Measurements from ENCODE around the gene COPZ2.
"Not testable (repeated sequence)": the region's sequence is repeated elsewhere in the genome, so short reads cannot be mapped to it uniquely, and the experiment has no call there.

Gene COPZ2

DNA sequence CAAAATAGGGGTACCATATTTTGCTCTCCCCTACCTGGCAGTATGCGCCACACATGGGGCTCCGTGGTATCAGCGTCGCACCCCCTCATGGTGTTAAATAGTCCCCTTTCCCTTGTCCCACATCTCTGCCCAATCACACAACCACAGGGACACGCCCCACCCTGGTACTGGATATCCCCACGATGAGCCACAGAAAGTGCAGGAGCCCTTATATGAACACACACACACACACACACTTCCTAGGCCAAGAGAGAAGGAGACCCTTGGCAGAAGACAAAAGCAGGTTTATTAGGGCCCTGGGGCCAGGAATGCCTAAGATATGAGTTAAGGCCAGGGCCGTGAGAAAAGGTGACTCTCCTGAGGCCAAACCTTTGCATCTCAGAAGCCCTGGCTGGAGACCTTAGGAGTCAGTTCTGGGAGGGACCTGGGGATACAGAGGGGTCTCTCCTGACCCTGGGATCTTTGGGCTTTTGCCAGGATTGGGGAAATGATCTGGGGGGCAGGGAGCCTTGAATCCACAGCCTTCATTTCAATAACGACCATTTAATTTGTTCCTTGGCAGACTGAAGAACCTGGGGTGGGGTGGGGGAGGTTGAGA is 11.6 kb downstream of the COPZ2 start:
- Mint-ChIP-seq H3K27ac (no peak overlapping the region), H3K4me1 (peaks cover 45% of the 10 kb centered on the region), H3K27me3 (peaks cover 78% of the 10 kb centered on the region), H3K9me3 (no peaks in the 10 kb centered on the region), H3K4me3 (peak overlapping the region; percentile 87 to 90)
- DNase-seq, result peak; percentile 16 to 23
- ATAC-seq, result no peak

DNA sequence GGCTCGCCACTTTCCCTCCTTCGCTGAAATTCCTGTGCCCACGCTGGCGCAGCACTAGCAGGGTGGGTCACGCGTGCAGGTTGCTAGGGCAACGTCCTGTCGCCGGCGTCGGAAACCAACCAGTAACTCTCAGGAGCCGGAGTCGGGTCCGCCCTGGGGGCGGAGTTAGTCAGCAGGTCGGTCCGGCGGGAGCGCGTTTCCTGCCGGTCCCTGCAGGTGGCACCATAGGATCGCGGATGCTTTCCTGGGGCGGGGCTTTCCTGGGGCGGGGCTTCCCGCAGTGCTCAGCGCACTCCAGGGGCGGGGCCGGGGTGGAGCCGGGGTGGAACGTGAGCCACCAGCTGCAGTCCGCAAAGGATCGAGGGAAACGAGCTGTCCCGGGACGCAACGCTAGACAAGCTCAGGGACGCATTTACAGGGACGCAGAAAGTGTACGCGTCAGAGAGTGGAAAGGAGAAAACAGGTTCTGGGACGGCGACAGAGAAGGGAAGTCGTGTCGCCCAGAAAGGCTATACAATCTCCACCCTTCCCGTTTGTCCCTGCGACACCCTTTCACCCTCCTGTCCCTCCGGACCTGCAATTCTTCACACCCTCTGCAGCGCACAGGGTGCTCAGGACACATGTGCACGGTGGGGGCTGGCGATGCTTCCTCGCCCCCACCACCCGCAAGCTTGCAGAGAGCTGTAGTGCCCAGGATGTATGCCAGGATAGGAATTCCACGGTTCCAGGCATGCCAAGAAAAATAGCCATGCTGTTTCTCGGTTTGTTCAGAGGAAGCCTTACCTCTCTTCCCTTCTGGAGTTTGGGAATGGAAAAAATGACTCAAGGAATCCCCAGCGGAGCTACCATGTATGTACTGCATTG is 12.3 kb downstream of the COPZ2 start:
- peak; percentile 96 for DNase-seq
- Mint-ChIP-seq H3K4me1 (peaks cover 45% of the 10 kb centered on the region), H3K4me3 (peak overlapping the region; percentile 87 to 90), H3K27me3 (peaks cover 74% of the 10 kb centered on the region), H3K27ac (peak overlapping the region in 1 of 2 donors; percentile 76), H3K9me3 (no peaks in the 10 kb centered on the region)
- peak; percentile 91 for ATAC-seq

DNA sequence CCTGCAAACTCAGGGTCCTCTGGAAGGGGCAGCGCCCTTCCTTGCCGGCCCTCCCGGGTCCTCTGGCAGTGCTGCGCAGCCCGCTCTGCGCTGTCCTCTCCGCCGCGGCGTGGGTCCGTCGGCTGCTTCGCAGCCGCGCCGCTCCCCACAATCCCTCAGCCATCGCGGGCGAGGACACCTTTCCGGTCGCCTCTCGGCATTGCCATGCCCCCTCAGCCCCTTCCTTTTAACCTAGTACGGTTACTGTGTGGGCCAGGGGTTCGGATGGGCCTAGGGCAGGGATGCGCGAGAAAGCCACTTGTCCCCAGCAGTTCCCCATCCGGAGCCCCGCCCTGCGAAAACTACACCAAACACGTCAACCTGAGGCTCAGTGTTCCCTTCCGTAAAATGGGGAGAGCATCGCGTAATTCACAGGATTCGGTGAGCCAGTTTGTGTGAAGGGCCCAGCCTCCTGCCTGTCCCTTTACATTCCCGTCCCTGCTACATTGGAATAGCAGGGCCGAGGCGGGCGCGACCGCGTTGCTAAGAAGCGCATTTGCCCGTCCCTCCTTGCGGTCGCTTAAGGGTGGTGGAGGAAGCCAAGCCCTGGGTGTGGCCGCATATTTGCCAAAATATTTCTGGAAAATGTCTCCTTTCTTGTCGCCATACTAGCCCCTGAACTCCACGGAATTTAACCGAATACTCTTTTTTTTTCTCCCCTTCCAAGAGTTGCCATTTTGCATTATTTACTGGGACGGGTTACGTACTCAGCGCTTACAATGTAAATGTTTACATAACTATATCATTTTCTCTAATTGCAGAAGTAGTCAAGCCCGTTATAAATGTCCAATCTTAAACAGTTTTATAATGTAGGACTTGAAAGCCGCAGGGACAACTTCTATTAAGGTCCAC is 13.2 kb downstream of the COPZ2 start:
- ATAC-seq (peak; percentile 11), DNase-seq (peak; percentile 38 to 48)
- Mint-ChIP-seq H3K4me1 (peaks cover 45% of the 10 kb centered on the region), H3K9me3 (no peaks in the 10 kb centered on the region), H3K27ac (peak overlapping the region; percentile 58 to 76), H3K4me3 (peak overlapping the region; percentile 87 to 90), H3K27me3 (peaks cover 69% of the 10 kb centered on the region)

GRCh38 chr17:48023400-48024148 is 14.0 kb downstream of the COPZ2 start:
- ATAC-seq, result peak; percentile 34
- Mint-ChIP-seq H3K27ac (no peak overlapping the region), H3K4me1 (peaks cover 45% of the 10 kb centered on the region), H3K4me3 (peak overlapping the region; percentile 77 to 87), H3K27me3 (peaks cover 63% of the 10 kb centered on the region), H3K9me3 (no peaks in the 10 kb centered on the region)
- DNase-seq, result peak; percentile 53 to 58

- no peak for DNase-seq
Measured at GRCh38 chr17:48022901-48023300, 14.7 kb downstream of the COPZ2 start.

GRCh38 chr17:48021934-48022333 is 15.7 kb downstream of the COPZ2 start:
- no peak for ATAC-seq
- H3K4me3 Mint-ChIP-seq, result no peak overlapping the region
- H3K9me3 Mint-ChIP-seq, result no peaks in the 10 kb centered on the region
- H3K4me1 Mint-ChIP-seq, result peaks cover 55% of the 10 kb centered on the region
- DNase-seq, result no peak
- no peak overlapping the region for H3K27ac Mint-ChIP-seq
- H3K27me3 Mint-ChIP-seq, result peaks cover 55% of the 10 kb centered on the region

More at GRCh38 chr17:48022901-48023300, 14.7 kb downstream of the COPZ2 start:
- Mint-ChIP-seq H3K27me3 (peaks cover 63% of the 10 kb centered on the region), H3K9me3 (no peaks in the 10 kb centered on the region), H3K4me3 (peak overlapping the region; percentile 77 to 87), H3K4me1 (peaks cover 51% of the 10 kb centered on the region), H3K27ac (no peak overlapping the region)
- no peak for ATAC-seq

DNA sequence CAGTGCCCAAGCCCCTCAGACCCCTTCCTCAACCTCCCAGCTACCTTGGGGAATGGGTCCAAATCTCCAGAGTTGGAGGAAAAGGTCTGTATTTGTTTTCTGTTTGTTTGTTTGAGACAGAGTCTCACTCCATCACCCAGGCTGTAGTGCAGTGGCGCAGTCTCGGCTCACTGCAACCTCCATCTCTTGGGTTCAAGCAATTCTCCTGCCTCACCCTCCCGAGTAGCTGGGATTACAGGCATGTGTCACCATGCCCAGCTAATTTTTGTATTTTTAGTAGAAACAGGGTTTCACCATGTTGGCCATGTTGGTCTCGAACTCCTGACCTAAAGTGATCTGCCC is 19.8 kb downstream of the COPZ2 start:
- H3K9me3 Mint-ChIP-seq, DNase-seq: not testable (repeated sequence)
- peaks cover 42% of the 10 kb centered on the region for H3K27me3 Mint-ChIP-seq
- peak overlapping the region; percentile 19 to 72 for H3K27ac Mint-ChIP-seq
- peak overlapping the region; percentile 4 to 64 for H3K4me3 Mint-ChIP-seq
- ATAC-seq, result peak; percentile 29
- H3K4me1 Mint-ChIP-seq, result peaks cover 24% of the 10 kb centered on the region

GRCh38 chr17:48016112-48016511 is 21.5 kb downstream of the COPZ2 start:
- H3K4me3 Mint-ChIP-seq, result no peak overlapping the region
- no peak overlapping the region for H3K27ac Mint-ChIP-seq
- no peaks in the 10 kb centered on the region for H3K9me3 Mint-ChIP-seq
- ATAC-seq (no peak), DNase-seq (no peak)
- peaks cover 40% of the 10 kb centered on the region for H3K4me1 Mint-ChIP-seq
- H3K27me3 Mint-ChIP-seq, result peaks cover 42% of the 10 kb centered on the region

- Mint-ChIP-seq H3K27ac (no peak overlapping the region), H3K9me3 (no peaks in the 10 kb centered on the region), H3K4me1 (peaks cover 41% of the 10 kb centered on the region), H3K27me3 (peaks cover 45% of the 10 kb centered on the region), H3K4me3 (no peak overlapping the region)
- DNase-seq (no peak), ATAC-seq (no peak)
Measured at GRCh38 chr17:48014595-48015111, 22.9 kb downstream of the COPZ2 start.

DNA sequence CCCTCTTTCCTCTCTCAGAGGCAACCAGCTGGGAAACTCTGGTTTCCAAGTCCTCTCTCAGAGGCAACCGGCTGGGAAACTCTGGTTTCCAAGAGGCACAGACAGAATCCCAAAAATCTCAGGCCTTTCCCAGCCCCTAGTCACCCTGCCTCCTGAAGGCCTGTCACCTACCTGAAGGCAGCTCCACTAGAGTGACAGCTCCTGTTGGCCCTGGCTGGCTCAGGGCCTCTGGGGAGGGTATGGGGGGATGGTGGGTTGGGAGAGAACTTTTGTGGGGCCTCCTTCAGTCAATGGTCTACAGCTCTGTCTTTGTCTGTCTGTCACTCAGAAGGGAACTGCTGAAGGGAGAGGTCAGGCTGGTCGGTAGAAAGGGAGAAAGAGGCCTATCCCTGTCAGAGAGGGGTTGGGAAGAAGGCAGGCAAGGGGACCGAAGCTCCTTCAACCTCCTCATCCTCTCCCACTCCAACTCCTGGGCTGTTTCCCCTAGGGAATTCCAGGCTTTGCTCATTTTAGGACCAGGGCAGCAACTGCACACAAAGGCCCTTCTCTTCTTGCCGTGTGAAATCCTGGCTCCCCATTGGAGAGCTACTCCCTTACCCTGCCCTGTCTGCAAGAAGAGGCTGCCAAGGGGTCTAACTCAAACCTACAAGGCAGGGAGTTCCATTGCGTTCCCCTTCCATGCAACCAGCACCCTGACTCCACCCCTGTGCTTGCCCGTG is 23.6 kb downstream of the COPZ2 start:
- Mint-ChIP-seq H3K9me3 (no peaks in the 10 kb centered on the region), H3K4me3 (no peak overlapping the region), H3K4me1 (peaks cover 41% of the 10 kb centered on the region), H3K27me3 (peaks cover 48% of the 10 kb centered on the region), H3K27ac (no peak overlapping the region)
- ATAC-seq, result no peak
- DNase-seq, result no peak

DNA sequence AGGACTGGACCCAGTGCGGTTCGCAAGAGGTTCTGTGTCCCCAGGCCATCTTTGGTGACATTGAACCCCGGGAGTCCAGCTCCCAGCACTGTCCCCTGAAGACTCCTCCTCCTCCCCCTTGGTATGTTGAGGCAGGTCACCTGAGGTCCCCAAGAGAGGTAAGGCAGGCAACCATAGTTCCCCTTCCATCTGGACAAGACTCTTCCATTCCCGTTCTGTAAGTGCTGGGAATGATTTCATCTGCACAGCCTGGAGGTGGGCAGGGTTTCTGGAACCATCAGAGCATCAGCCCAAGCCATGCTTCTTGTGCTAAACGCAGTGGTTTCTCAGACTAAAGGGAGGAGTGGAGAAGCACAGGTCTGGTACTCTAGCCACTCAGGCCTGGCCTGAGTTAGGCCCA is 24.9 kb downstream of the COPZ2 start:
- Mint-ChIP-seq H3K4me1 (peaks cover 32% of the 10 kb centered on the region), H3K4me3 (peak overlapping the region; percentile 73 to 84), H3K27me3 (peaks cover 48% of the 10 kb centered on the region), H3K27ac (no peak overlapping the region), H3K9me3 (no peaks in the 10 kb centered on the region)
- DNase-seq (no peak), ATAC-seq (no peak)

- H3K9me3 Mint-ChIP-seq, result no peaks in the 10 kb centered on the region
- peak overlapping the region; percentile 73 to 84 for H3K4me3 Mint-ChIP-seq
- H3K27ac Mint-ChIP-seq, result no peak overlapping the region
- ATAC-seq (peak; percentile 83), DNase-seq (peak; percentile 62 to 64)
- H3K27me3 Mint-ChIP-seq, result peaks cover 51% of the 10 kb centered on the region
- peaks cover 27% of the 10 kb centered on the region for H3K4me1 Mint-ChIP-seq
Measured at GRCh38 chr17:48012151-48012520, 25.5 kb downstream of the COPZ2 start.

DNA sequence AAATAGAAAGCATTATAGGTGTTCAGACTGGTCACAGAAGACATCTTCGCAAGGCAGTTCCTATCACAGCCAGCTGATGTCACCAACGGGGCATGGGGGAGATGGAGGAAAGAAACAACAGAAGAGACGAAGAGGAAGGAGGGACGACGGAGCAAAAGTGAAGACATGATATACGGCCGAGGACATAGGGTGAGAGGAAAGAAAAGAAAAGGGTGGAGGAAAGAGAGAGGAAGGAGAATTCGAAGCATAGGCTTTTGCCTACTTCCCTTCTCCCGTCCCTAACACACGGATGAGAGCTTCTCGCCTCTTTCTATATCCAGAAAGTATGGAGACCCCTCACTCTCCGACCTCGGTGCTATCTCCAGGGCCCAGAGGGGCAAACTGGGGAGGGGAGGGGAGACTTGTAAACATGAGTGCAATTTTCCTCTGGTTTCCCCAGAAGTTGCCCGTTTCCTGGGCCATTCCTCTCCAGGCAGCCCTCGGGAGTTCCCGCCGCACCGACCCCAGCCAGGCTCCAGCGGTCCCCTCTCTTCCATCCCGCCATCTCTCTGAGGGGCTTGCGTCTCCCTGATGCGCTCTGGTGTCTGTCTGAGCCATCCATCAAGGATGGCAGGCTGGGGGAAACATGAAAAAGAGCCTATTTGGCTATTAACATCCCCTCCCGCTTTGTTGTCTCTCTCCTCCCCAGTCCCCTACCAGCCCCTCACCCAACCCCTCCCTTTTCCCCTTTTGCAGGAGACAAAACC is 26.0 kb downstream of the COPZ2 start:
- Mint-ChIP-seq H3K4me3 (peak overlapping the region; percentile 73 to 84), H3K27me3 (peaks cover 56% of the 10 kb centered on the region), H3K4me1 (peaks cover 23% of the 10 kb centered on the region), H3K27ac (peak overlapping the region in 1 of 2 donors; percentile 32), H3K9me3 (no peaks in the 10 kb centered on the region)
- ATAC-seq (peak; percentile 83), DNase-seq (peak; percentile 41 to 43)

DNA sequence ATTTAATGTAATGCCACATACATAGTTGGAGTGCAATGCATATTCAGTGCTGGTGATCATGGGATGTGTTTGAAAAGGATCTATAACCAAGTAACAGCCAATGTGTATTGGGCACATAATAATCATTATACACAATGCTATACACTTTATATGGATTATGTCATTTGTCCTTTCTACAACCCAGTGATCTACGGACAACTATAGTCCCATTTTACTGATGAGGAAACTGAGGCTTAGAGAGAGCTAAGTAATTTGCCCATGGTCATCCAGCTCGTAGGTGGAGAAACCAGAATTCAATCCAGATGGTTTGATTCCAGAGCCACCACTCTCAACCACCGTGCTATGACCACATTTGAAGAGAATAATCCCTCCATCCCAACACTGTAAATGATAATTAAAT is 27.4 kb downstream of the COPZ2 start:
- no peak for ATAC-seq
- H3K4me1 Mint-ChIP-seq, result peaks cover 20% of the 10 kb centered on the region
- peaks cover 56% of the 10 kb centered on the region for H3K27me3 Mint-ChIP-seq

More for the DNA sequence above, 27.4 kb downstream of the COPZ2 start:
- no peak for DNase-seq
- H3K9me3 Mint-ChIP-seq, result no peaks in the 10 kb centered on the region
- H3K27ac Mint-ChIP-seq, result no peak overlapping the region
- H3K4me3 Mint-ChIP-seq, result no peak overlapping the region

All from stimulated activated naive CD8-positive, alpha-beta T cell treated with anti-CD3 and anti-CD28 coated beads, Interleukin-15, amount 100 ng/mL, for 72 hours (primary cell).